ENCODE data around the gene DPYSL5.

Gene DPYSL5

DNA sequence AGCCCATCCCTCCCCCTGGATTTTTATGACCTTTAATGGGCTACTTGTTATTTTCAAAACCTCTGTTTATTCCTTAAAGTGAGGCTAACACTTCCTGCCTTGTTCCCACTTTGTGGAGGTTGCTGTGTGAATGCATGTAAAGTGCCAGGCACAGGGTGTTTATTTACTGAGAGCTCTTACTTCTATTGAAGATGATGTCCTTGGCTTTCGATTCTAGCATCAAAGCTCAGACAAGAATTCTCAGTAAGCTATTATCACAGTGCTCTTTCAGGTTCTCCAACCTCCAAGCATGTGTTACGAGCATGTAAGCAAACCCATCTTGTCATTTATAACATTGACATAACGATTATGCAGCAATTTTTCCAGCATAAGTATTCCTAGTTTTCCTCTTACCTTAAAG lies 44.2 kb downstream of the DPYSL5 start:
- Histone ChIP-seq H3K9me3 (no peaks in the 10 kb centered on the region), H3K4me1 (ENCODE audit: control insufficient read depth in 1 of 2, insufficient read depth in 1 of 2, low read depth in 1 of 2, low read length in 1 of 2) (peaks cover 9 to 14% of the 10 kb centered on the region in 2 experiments)

DNA sequence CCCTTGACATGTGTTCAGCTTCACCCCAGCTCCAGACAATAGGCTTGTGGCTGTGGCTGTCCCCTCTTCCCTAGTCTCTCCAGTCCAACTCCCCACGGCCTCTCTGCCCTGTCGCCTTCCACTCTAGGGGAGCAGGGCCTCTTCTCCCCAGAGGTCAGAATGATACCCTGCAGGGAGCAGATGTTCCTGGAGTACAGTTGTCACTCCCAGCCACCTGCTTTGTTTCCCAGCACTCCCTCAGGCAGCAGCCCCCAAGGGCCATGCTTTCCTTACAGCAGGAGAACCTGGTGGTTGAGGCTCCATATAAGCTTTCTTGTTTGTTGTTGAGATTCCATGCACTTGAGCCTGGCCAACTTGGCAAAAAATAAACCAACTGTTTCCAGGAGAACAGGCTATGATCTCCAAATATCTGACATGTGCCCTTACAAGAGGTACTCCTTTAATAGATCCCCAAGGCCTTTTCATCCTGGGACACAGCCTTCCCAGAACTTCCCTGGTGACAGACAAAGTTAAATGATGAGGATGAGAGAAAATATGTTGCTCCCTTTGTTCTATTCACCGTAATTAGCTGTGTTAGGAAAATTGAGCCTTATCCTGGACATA lies 45.1 kb downstream of the DPYSL5 start:
- Histone ChIP-seq H3K27ac (no peak overlapping the region), H3K4me1 (ENCODE audit: control insufficient read depth in 1 of 2, insufficient read depth in 1 of 2, low read depth in 1 of 2, low read length in 1 of 2) (peaks cover under 1 to 5% of the 10 kb centered on the region in 2 experiments), H3K27me3 (no peaks in the 10 kb centered on the region), H3K4me3 (ENCODE audit: low read depth in 1 of 2, low read length in 1 of 2) (no peak overlapping the region), H3K36me3 (no peaks in the 10 kb centered on the region), H3K9me3 (no peaks in the 10 kb centered on the region)
- TF ChIP-seq, protein P1, sequence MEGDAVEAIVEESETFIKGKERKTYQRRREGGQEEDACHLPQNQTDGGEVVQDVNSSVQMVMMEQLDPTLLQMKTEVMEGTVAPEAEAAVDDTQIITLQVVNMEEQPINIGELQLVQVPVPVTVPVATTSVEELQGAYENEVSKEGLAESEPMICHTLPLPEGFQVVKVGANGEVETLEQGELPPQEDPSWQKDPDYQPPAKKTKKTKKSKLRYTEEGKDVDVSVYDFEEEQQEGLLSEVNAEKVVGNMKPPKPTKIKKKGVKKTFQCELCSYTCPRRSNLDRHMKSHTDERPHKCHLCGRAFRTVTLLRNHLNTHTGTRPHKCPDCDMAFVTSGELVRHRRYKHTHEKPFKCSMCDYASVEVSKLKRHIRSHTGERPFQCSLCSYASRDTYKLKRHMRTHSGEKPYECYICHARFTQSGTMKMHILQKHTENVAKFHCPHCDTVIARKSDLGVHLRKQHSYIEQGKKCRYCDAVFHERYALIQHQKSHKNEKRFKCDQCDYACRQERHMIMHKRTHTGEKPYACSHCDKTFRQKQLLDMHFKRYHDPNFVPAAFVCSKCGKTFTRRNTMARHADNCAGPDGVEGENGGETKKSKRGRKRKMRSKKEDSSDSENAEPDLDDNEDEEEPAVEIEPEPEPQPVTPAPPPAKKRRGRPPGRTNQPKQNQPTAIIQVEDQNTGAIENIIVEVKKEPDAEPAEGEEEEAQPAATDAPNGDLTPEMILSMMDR (IDR thresholded peaks at IDR 0.05): no peak

More for the DNA sequence above, 44.2 kb downstream of the DPYSL5 start:
- Histone ChIP-seq H3K36me3 (no peaks in the 10 kb centered on the region), H3K27me3 (no peaks in the 10 kb centered on the region), H3K27ac (no peak overlapping the region), H3K4me3 (ENCODE audit: low read depth in 1 of 2, low read length in 1 of 2) (no peak overlapping the region)
- TF ChIP-seq, protein P1 (IDR thresholded peaks at IDR 0.05): no peak

DNA sequence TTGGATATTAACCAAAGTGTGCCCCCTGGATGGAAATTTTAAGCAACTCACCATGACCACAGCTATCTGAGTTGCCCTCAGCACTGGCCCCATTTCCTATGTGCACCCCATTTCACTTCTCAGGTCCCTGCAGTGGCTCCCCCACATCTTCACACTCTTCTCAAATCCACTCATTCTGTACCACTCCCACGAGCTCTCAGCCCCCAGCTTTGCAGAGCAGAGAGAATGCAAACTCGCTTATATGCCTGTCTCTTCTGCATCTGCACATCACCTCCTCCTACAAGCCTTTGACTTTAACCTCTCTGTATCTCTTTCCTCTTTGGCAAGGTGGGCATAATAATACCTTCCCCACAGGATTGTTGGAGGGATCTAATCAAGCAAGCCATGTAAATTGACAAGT lies 46.2 kb downstream of the DPYSL5 start:
- H3K9me3 ChIP-seq: no peaks in the 10 kb centered on the region
- no peaks in the 10 kb centered on the region for H3K36me3 ChIP-seq
- no peaks in the 10 kb centered on the region for H3K27me3 ChIP-seq
- no peak overlapping the region for H3K27ac ChIP-seq
- TF ChIP-seq, protein P1 (IDR thresholded peaks at IDR 0.05): no peak
- no peak overlapping the region for H3K4me3 ChIP-seq (ENCODE audit: low read depth in 1 of 2, low read length in 1 of 2)
- no peaks in the 10 kb centered on the region for H3K4me1 ChIP-seq (ENCODE audit: control insufficient read depth in 1 of 2, insufficient read depth in 1 of 2, low read depth in 1 of 2, low read length in 1 of 2)

DNA sequence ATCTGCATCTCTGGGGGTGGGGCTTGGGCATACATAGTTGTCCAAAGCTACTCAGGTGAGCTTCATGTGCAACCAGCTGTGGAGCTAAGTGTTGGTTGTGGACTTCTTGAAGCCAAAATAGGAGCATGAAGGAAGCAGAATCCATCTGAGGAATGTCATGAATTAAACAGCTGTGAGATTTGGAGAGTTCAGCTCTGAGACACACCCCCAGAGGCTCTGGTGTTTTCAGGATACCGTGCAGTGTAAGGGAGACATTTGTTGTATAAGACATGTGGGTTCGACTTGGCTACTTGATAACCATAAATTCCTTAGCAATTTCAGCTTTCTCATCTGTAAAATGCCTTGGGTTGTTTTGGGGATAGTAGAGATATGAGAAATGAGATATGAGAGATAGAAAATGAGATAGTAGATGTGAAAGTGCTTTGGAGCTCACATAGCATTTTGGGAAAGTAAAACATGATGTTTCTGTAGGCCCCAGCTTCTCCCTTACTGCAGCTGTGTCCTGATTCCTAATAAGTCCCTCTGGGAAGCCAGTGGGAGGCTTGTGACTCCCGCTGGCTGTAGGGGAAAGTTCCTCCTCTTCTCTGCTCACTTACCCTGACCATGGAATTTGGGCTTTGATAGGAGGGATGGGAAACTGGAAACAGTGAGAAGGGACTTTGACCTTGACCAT lies 50.0 kb downstream of the DPYSL5 start:
- no peak overlapping the region for H3K27ac ChIP-seq
- H3K4me1 ChIP-seq (ENCODE audit: control insufficient read depth in 1 of 2, insufficient read depth in 1 of 2, low read depth in 1 of 2, low read length in 1 of 2): no peaks in the 10 kb centered on the region
- TF ChIP-seq, protein P1 (IDR thresholded peaks at IDR 0.05): no peak
- no peak overlapping the region for H3K4me3 ChIP-seq (ENCODE audit: low read depth in 1 of 2, low read length in 1 of 2)
- no peaks in the 10 kb centered on the region for H3K9me3 ChIP-seq
- H3K36me3 ChIP-seq: no peaks in the 10 kb centered on the region
- no peaks in the 10 kb centered on the region for H3K27me3 ChIP-seq

DNA sequence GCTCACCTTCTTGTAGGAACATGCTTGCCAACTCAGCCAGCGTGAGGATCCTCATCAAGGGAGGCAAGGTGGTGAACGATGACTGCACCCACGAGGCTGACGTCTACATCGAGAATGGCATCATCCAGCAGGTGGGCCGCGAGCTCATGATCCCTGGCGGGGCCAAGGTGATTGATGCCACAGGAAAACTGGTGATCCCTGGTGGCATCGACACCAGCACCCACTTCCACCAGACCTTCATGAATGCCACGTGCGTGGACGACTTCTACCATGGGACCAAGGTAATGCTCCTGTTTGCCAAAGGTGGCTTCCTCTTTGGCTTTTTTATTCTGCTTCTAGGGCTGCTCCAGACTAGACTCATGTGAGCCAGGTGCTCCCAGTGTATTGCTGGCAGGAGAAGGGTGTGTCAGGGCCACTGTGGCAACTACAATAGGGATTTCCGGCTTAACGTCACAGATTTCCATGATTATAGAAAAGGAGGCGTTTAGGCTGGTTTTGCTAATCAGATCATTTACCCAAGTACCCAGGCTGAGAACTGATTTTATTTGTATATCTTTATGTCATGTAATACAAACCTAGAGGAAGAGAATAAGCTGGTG lies 50.6 kb downstream of the DPYSL5 start:
- H3K36me3 ChIP-seq: no peaks in the 10 kb centered on the region
- no peak overlapping the region for H3K4me3 ChIP-seq (ENCODE audit: low read depth in 1 of 2, low read length in 1 of 2)
- TF ChIP-seq, protein P1 (IDR thresholded peaks at IDR 0.05): no peak
- H3K4me1 ChIP-seq (ENCODE audit: control insufficient read depth in 1 of 2, insufficient read depth in 1 of 2, low read depth in 1 of 2, low read length in 1 of 2): no peaks in the 10 kb centered on the region
- no peak overlapping the region for H3K27ac ChIP-seq
- no peaks in the 10 kb centered on the region for H3K27me3 ChIP-seq
- H3K9me3 ChIP-seq: no peaks in the 10 kb centered on the region

Measured in neutrophil (primary cell).